GM12864 (cell line): Measurements from ENCODE around the gene GTF2B.
"Not testable (repeated sequence)": the region's sequence is repeated elsewhere in the genome, so short reads cannot be mapped to it uniquely, and the experiment has no call there.

Source experiments
- DNase-seq: peaks from one replicate; pipeline ENCODE4 v3.0.0-alpha.2; 2011; ENCODE audit warnings: low read depth
- H3K4me3 ChIP-seq: 2 replicates; pipeline ENCODE4 v1.5.1; 2011; ENCODE audit warnings: mild to moderate bottlenecking, low read depth, low read length, control low read depth
- TF ChIP-seq, protein P1 (sequence below): IDR thresholded peaks from 2 replicates; pipeline ENCODE4 v1.5.1; 2011; ENCODE audit warnings: low read depth, mild to moderate bottlenecking, moderate library complexity, low read length, control low read depth, inconsistent platforms; ENCODE audit errors: missing control alignments

Gene GTF2B, protein sequence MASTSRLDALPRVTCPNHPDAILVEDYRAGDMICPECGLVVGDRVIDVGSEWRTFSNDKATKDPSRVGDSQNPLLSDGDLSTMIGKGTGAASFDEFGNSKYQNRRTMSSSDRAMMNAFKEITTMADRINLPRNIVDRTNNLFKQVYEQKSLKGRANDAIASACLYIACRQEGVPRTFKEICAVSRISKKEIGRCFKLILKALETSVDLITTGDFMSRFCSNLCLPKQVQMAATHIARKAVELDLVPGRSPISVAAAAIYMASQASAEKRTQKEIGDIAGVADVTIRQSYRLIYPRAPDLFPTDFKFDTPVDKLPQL

DNA sequence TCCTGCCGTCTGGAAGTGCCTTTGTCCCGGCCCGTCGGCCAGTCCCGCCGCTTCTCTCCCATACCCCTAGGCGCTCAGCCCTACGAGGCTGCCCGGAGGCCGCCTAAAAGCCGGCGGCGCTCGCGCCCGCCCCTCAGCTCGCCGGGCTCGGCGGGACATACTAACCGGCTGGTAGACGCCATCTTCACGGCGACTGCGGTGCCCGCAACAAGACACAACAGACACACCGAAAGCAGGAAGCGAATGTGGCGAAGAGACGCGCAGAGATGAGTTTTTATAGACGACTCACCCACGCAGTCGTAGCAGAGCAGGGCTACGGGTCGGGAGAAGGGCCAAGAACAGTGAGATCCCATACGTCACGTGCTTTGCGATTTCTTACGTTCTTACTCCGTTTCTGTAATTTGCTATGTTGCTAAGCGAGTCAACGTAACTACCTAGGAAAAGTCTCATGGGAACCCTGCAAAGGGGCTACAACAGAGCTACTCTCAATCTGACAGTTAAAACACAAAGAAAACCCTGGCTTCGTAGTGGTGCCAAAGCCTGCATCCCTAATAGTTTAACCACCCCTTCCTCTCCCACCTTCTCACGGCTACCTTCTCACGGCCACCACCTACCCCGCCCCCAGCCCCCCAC lies at the start of gene GTF2B:
Gene GTF2B, minus strand, starts transcription at position 250 of the 633 bp plus-strand sequence. Its CDS starts 68 bp downstream, at position 182.
- TF ChIP-seq, protein P1, sequence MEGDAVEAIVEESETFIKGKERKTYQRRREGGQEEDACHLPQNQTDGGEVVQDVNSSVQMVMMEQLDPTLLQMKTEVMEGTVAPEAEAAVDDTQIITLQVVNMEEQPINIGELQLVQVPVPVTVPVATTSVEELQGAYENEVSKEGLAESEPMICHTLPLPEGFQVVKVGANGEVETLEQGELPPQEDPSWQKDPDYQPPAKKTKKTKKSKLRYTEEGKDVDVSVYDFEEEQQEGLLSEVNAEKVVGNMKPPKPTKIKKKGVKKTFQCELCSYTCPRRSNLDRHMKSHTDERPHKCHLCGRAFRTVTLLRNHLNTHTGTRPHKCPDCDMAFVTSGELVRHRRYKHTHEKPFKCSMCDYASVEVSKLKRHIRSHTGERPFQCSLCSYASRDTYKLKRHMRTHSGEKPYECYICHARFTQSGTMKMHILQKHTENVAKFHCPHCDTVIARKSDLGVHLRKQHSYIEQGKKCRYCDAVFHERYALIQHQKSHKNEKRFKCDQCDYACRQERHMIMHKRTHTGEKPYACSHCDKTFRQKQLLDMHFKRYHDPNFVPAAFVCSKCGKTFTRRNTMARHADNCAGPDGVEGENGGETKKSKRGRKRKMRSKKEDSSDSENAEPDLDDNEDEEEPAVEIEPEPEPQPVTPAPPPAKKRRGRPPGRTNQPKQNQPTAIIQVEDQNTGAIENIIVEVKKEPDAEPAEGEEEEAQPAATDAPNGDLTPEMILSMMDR: no peak
- DNase-seq: peak; percentile 98
- peak within 1 kb of the TSS; percentile 100 for H3K4me3 ChIP-seq

DNA sequence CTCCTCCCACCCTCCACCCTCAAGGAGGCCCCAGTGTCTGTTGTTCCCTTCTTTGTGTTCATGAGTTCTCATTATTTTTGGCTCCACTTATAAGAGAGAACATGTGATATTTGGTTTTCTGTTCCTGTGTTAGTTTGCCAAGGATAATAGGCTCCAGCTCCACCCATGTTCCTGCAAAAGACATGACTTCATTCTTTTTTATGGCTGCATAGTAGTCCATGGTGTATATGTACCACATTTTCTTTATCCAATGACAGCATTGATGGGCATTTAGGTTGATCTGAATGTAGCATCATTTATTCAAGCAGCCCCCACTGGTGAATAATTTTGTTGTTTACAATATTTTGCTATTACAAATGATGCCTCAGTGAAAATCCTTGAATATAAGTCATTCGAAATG lies 47.2 kb upstream of the GTF2B start:
- not testable (repeated sequence) for DNase-seq, H3K4me3 ChIP-seq

DNA sequence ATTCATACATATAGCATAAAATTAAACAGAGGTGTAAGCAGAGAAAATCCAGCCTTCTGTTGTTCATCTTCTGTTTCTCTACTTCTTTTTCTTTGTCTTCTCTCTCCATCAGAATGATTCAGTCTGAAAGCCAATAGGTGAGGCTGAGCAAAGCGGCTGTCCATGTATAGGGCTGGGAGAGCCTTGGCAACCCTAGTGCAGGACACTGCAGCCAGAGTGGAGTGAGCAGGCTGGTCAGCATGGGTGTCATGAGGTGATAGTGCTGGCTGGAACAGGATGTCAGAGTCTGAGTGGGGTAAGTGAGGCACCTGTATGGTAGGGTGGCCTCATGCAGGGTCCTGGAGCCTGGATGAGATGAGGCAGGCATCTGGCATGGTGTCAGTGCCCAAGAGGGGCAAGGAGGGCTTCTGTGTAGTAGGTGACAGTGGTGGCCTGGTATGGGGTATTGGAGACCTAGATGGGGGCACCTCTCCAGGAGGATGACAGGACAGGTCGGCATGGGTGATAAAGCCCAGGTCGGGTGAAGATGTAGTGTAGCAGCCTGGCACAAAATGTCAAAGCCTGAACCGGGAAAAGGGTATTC lies 45.5 kb upstream of the GTF2B start:
- no peak overlapping the region for H3K4me3 ChIP-seq
- DNase-seq: no peak
- TF ChIP-seq, protein P1: no peak

DNA sequence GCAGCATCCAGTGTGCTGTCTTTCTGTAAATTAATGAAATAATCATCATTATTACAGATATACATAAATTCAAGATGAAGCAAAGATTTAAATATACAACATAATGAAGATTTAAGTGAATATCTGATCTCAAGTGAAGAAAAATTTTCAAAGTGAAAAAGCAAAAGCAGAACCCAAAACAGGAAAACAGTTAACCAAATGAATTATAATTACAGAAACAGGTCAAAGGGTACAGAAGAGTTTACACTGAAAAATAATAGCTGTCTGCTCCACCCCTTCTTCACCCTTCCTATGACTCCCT lies 44.8 kb upstream of the GTF2B start:
- TF ChIP-seq, protein P1: no peak
- DNase-seq: no peak
- H3K4me3 ChIP-seq: no peak overlapping the region

DNA sequence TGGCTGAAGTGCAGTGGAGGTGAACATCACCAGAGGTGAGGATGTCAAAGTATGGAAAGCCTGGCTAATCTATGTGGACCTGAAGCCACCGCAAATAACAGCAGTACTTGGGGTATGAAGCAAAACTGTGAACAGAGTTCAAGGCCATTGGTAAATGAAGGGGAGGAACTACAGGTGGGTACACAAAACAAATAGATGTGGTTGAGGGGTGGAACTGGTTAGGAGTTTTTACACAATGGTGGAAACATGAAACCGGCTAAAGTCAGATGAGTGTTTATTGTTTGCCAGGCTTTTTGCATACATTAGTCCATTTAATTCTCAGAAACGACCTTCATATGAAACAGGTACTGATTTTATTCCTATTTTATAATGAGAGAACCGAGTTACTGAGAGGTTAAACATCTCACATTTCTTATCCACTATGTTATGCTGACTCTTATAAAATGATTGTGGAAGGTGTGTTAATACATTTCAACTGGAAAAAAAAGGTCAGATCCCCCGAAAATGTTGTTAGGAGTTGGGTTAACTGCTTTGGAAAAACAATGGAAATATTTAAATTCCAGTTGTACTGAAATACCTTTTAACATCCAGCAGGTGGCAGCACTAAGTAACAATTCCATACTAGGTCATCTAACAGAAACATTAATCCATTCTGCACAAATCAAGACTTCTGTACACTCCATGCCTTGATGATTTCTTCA lies 44.3 kb upstream of the GTF2B start:
- no peak for DNase-seq
- TF ChIP-seq, protein P1: peak; percentile 47
- H3K4me3 ChIP-seq: no peak overlapping the region

DNA sequence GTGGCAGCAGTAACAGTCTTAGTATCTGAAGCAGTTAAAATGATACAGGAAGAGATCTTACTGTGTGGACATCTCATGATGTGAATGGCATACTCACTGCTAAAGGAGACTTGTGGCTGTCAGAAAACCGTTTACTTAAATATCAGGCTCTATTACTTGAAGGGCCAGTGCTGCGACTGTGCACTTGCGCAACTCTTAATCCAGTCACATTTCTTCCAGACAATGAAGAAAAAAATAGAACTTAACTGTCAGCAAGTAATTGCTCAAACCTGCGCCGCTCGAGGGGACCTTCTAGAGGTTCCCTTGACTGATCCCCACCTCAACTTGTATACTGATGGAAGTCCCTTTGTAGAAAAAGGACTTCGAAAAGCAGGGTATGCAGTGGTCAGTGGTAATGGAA lies 38.8 kb upstream of the GTF2B start:
- not testable (repeated sequence) for H3K4me3 ChIP-seq, DNase-seq

DNA sequence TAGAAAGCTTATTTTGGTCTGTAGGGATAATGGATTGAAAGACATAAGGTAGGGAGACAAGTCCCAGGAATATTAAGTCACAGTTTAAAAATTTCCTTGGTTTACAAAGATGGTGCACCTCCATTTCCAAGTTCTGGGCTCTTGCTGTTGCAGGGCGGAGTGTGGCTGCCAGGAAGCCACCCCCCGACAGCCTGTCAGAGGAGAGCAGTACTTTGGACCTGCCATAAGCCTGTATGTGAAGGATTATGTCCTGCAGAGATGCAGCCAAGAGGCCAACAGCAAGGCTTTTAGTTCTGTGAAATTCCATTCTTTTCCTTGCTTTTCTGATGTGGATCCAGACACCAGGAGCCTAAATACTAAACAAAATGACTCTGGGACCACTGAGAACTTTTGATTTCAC lies 31.9 kb upstream of the GTF2B start:
- DNase-seq: no peak
- H3K4me3 ChIP-seq: no peak overlapping the region
- TF ChIP-seq, protein P1: no peak
